ENCODE results near the gene ETV4.
"Not testable (repeated sequence)": the region's sequence is repeated elsewhere in the genome, so short reads cannot be mapped to it uniquely, and the experiment has no call there.

The ETV4 gene

GRCh38 chr17:43509440-43509839, 36.7 kb downstream of the ETV4 start:
- DNase-seq, result not testable (repeated sequence)

DNA sequence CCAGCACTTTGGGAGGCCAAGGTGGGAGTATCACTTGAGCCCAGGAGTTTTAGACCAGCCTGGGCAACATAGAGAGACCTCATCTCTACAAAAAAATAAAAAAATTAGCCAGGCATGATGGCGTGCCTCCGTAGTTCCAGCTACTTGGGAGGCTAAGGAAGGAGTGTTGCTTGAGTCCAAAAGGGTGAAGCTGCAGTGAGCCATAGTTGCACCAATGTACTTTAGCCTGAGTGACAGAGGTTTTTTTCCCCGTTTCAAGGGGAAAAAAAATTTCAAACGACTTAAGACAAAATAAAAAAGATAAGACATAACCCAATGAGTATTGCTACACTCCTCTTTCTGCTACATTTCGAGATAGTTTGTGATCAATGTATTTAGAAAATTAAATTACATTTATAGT, 55.5 kb downstream of the ETV4 start:
- no peak for DNase-seq

DNA sequence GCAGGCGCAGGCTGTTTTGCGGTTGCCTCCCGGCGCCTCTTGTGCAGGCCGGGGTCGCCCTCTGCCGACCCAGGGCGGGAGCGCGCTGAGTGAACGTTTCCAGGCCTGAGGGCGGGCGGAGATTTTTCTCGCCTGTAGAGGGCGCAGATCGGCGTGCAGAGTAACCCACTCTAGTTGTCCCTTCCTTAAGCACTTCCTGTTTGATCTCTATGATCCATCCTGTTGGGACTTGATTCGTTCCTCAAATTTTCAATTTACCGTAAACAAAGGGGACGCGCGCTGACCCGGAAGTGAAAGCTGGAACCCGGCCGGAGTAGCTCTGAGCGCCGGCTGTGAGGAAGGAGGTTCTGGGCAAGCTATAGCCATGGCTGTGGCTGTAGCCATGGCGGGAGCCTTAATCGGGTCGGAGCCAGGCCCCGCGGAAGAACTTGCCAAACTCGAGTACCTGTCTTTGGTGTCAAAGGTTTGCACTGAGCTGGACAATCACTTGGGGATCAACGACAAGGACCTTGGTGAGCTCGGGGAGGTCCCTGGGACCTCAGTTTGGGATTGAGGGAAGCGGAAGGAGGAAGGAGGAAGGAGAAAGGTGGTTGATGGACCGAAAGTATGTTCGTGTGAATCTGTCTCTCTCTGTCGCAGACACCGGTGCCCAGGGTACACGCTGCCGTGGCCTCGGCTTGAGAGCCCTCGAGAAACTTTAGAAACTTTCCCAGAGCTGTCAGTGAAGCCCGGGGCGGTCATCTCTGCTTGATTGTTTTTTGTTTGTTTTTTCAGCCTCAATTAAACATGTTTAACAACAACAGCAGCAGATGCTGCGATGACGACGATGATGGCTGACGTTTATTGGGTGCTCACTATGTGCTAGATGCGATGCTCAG, 62.2 kb downstream of the ETV4 start, which contains the start of gene DHX8:
DHX8 (plus strand) TSS at position 302 of the 878 bp plus-strand sequence; CDS start at position 365, 63 bp downstream.
- DNase-seq, result peak; percentile 98

- DNase-seq, result no peak
Measured at GRCh38 chr17:43482103-43483012, 63.8 kb downstream of the ETV4 start.

- DNase-seq, result no peak
Measured at GRCh38 chr17:43479948-43480347, 66.2 kb downstream of the ETV4 start.

All from left hindlimb (tissue), 1 donor.